Spleen (tissue), 11 donors: ENCODE results near the gene CSTPP1. TPM values are rescaled to one million over a fixed set of nuclear protein-coding genes. Genes with fewer than 3 reads are reported as not detected.

ENCODE experiments used
- DNase-seq: peaks from one replicate; pipeline ENCODE4 v3.0.0-alpha.2; 2020
- H3K27ac ChIP-seq, 8 donors: fragments of 200-600 bp; sonication (generic) in 7 of 8; 1 replicate in 4 of 8; 2 replicates in 4 of 8; pipeline versions ENCODE4 v1.5.0 to v1.8.0; 2016 to 2021; ENCODE audit warnings: inconsistent platforms in 4 of 8, mild to moderate bottlenecking in 4 of 8, moderate library complexity in 1 of 8
- H3K27me3 ChIP-seq, 7 donors: fragments of 200-600 bp; sonication (generic) in 6 of 7; replicated peaks in 1 of 7; 1 replicate in 4 of 7; 2 replicates in 3 of 7; pipeline versions ENCODE4 v1.5.0 to v1.8.0; 2016 to 2021; ENCODE audit warnings: inconsistent platforms in 3 of 7, mild to moderate bottlenecking in 1 of 7
- H3K36me3 ChIP-seq, 6 donors: fragments of 200-600 bp; sonication (generic) in 5 of 6; 1 replicate in 4 of 6; 2 replicates in 2 of 6; pipeline versions ENCODE4 v1.5.0 to v1.8.0; 2016 to 2021; ENCODE audit warnings: inconsistent platforms in 2 of 6
- H3K4me1 ChIP-seq, 6 donors: fragments of 200-600 bp; sonication (generic) in 5 of 6; 1 replicate in 3 of 6; 2 replicates in 3 of 6; pipeline versions ENCODE4 v1.5.0 to v1.8.0; 2016 to 2021; ENCODE audit warnings: inconsistent platforms in 3 of 6
- H3K4me3 ChIP-seq, 8 donors: fragments of 200-600 bp; sonication (generic) in 7 of 8; 1 replicate in 4 of 8; 2 replicates in 4 of 8; pipeline versions ENCODE4 v1.5.0 to v1.8.0; 2016 to 2021; ENCODE audit warnings: inconsistent platforms in 4 of 8, mild to moderate bottlenecking in 4 of 8, moderate library complexity in 2 of 8
- H3K9me3 ChIP-seq, 8 donors: fragments of 200-600 bp; sonication (generic) in 7 of 8; 1 replicate in 4 of 8; 2 replicates in 4 of 8; pipeline versions ENCODE4 v1.5.0 to v1.8.0; 2016 to 2021; ENCODE audit warnings: inconsistent platforms in 4 of 8
- CTCF ChIP-seq, 11 experiments: fragments of 200-600 bp in 7 of 11; fragments of 450-650 bp in 4 of 11; sonication (generic) in 4 of 11; IDR thresholded peaks in 8 of 11; conservative IDR thresholded peaks in 3 of 11; 1 replicate in 7 of 11; 2 replicates in 4 of 11; pipeline versions ENCODE4 v1.4.0 to v1.8.0; 2016 to 2021; ENCODE audit warnings: antibody characterized with exemption in 11 of 11, inconsistent platforms in 4 of 11, mild to moderate bottlenecking in 1 of 11
- POLR2A ChIP-seq, 3 donors: fragments of 450-650 bp; IDR thresholded peaks; one replicate each; pipeline ENCODE4 v1.5.1; 2017; ENCODE audit warnings: antibody characterized with exemption in 3 of 3, mild to moderate bottlenecking in 1 of 3
- POLR2AphosphoS5 ChIP-seq, 3 donors: sonication (generic); formaldehyde crosslinking; IDR thresholded peaks; one replicate each; pipeline ENCODE4 v1.5.1; 2017; ENCODE audit warnings: antibody characterized with exemption in 3 of 3
- WGBS, 5 donors: extraction: QIAGEN DNeasy Blood & Tissue Kit in 3 of 5; methylation state at CpG; one replicate each; pipeline versions ENCODE4 v1.1.5 to v1.1.7; 2013 to 2018; 5-methylcytosine and 5-hydroxymethylcytosine counted together
- intact Hi-C: fragments of 100-400 bp; cut with DNase I; formaldehyde crosslinking; loops from one replicate; pipeline ENCODE4 v1.15.0; 2023; ENCODE audit warnings: low total_unique reads
- polyA plus RNA-seq, 3 donors: library from polyadenylated mRNA; stranded (reverse); fragments of 200-250 nt; gene quantifications; one replicate each; pipeline ENCODE4 v1.2.1, GENCODE V29; 2013
- total RNA-seq, 7 donors: library from RNA; depleted of rRNA in 3 of 7; stranded (reverse); fragments of >200 nt in 3 of 7; fragmentation: NEBNext Ultra II Directional in 4 of 7; extraction: Animal tissue kit (Norgen Biotek cat#: 25700) in 4 of 7; gene quantifications; one replicate each; pipeline versions ENCODE4 v1.1.0 to v1.2.1, GENCODE V29; 2016 to 2021
- donor health status: healthy with polysubstance abuse.
- donor health status: DM: no; HTN: no; CAD: no; lungs with moderate emphysema.
- donor health status: DM: no; HTN: no; CAD: no.
- donor health status: Bipolar disorder and iron deficiency.
- donor health status: healthy.
- donor health status: DM: no; HTN: no; CAD: no.
- donor health status: DM: yes; HTN: yes; CAD: no.

Gene CSTPP1
- total and polyA plus RNA-seq, 10 donors, result 8.6 to 23.0 (median 14.4) TPM

- Histone ChIP-seq H3K4me1 (peaks cover 10 to 44% (median 27%) of the 10 kb centered on the region in 6 donors), H3K36me3 (peaks cover 0 to 11% (median 0%) of the 10 kb centered on the region in 6 donors), H3K27ac (no peak overlapping the region), H3K27me3 (no peaks in the 10 kb centered on the region), H3K9me3 (no peaks in the 10 kb centered on the region), H3K4me3 (no peak overlapping the region)
- 0 to 27% (median 5%) methylated on average over 1 of the region's 1 CpG for WGBS, 5 donors
- DNase-seq, result no peak
- intact Hi-C loops, result no loop called here
- TF ChIP-seq POLR2A (IDR thresholded peaks at IDR 0.05) (no peak), CTCF (IDR thresholded peaks at IDR 0.05 in 8 of 11, conservative IDR thresholded peaks at IDR 0.05 in 3 of 11) (no peak), POLR2AphosphoS5 (IDR thresholded peaks at IDR 0.05) (no peak)
These were observed 65.8 kb downstream of the CSTPP1 start for GRCh38 chr11:47002390-47002789.

- H3K27me3 ChIP-seq, result no peaks in the 10 kb centered on the region
- H3K27ac ChIP-seq, result peak overlapping the region in 1 of 8 donors; percentile 15
- intact Hi-C loops, result no loop called here
- WGBS, 5 donors, result 33 to 48% (median 45%) methylated on average over 3 of the region's 3 CpGs
- H3K9me3 ChIP-seq, result no peaks in the 10 kb centered on the region
- peaks cover 0 to 3% (median 0%) of the 10 kb centered on the region in 6 donors for H3K36me3 ChIP-seq
- DNase-seq, result no peak
- no peak for TF ChIP-seq POLR2AphosphoS5 (IDR thresholded peaks at IDR 0.05)
- TF ChIP-seq CTCF (IDR thresholded peaks at IDR 0.05 in 8 of 11, conservative IDR thresholded peaks at IDR 0.05 in 3 of 11), result no peak
- TF ChIP-seq POLR2A (IDR thresholded peaks at IDR 0.05), result no peak
- H3K4me3 ChIP-seq, result no peak overlapping the region
- H3K4me1 ChIP-seq, result peaks cover 10 to 44% (median 27%) of the 10 kb centered on the region in 6 donors
These were observed 66.8 kb downstream of the CSTPP1 start for GRCh38 chr11:47003180-47003877.

GRCh38 chr11:47004595-47005033 lies 68.1 kb downstream of the CSTPP1 start:
- no peak overlapping the region for H3K27ac ChIP-seq
- H3K36me3 ChIP-seq, result no peaks in the 10 kb centered on the region
- DNase-seq, result no peak
- TF ChIP-seq CTCF (IDR thresholded peaks at IDR 0.05 in 8 of 11, conservative IDR thresholded peaks at IDR 0.05 in 3 of 11) (no peak), POLR2AphosphoS5 (IDR thresholded peaks at IDR 0.05) (peak in 1 of 3 donors; percentile 40)
- H3K9me3 ChIP-seq, result no peaks in the 10 kb centered on the region
- no peaks in the 10 kb centered on the region for H3K27me3 ChIP-seq
- intact Hi-C loops, result no loop called here
- no peak overlapping the region for H3K4me3 ChIP-seq
- H3K4me1 ChIP-seq, result peaks cover 10 to 40% (median 27%) of the 10 kb centered on the region in 6 donors

GRCh38 chr11:47005441-47005840 lies 68.9 kb downstream of the CSTPP1 start:
- TF ChIP-seq POLR2A (IDR thresholded peaks at IDR 0.05), result no peak
- no peak for TF ChIP-seq POLR2AphosphoS5 (IDR thresholded peaks at IDR 0.05)
- TF ChIP-seq CTCF (IDR thresholded peaks at IDR 0.05 in 8 of 11, conservative IDR thresholded peaks at IDR 0.05 in 3 of 11), result no peak
- no peaks in the 10 kb centered on the region for H3K27me3 ChIP-seq
- no peaks in the 10 kb centered on the region for H3K36me3 ChIP-seq
- no peak for DNase-seq
- no peaks in the 10 kb centered on the region for H3K9me3 ChIP-seq
- intact Hi-C loops, result no loop called here
- peaks cover 10 to 39% (median 27%) of the 10 kb centered on the region in 6 donors for H3K4me1 ChIP-seq
- no peak overlapping the region for H3K4me3 ChIP-seq
- no peak overlapping the region for H3K27ac ChIP-seq
